Body of pancreas (tissue), 4 donors: ENCODE data around the gene HMGN2. TPM values are rescaled to one million over a fixed set of nuclear protein-coding genes. Genes with fewer than 3 reads are reported as not detected.

Experiments
- ATAC-seq: fragments of 150-250 bp; one replicate; pipeline ENCODE4 v1.9.1; 2016
- DNase-seq, 4 donors: peaks; one replicate each; pipeline ENCODE4 v3.0.0-alpha.2; 2019
- H3K27ac ChIP-seq, 4 donors: fragments of 200-600 bp; sonication (generic); 1 replicate in 3 of 4; 2 replicates in 1 of 4; pipeline versions ENCODE4 v1.5.1 to v1.6.1; 2016 to 2019; ENCODE audit warnings: mild to moderate bottlenecking in 1 of 4, mixed read lengths in 1 of 4, moderate library complexity in 1 of 4
- H3K27me3 ChIP-seq, 2 donors: fragments of 200-600 bp; sonication (generic); one replicate each; pipeline ENCODE4 v1.6.0; 2016; ENCODE audit warnings: mild to moderate bottlenecking in 1 of 2
- H3K36me3 ChIP-seq, 2 donors: fragments of 200-600 bp; sonication (generic); replicated peaks in 1 of 2; 2 replicates each; pipeline ENCODE4 v1.5.1; 2016; ENCODE audit warnings: low read depth in 2 of 2; ENCODE audit not compliant: insufficient read depth in 1 of 2
- H3K4me1 ChIP-seq: fragments of 200-600 bp; sonication (generic); one replicate; pipeline ENCODE4 v1.6.0; 2016
- H3K4me3 ChIP-seq, 2 donors: fragments of 200-600 bp; sonication (generic); 1 replicate in 1 of 2; 2 replicates in 1 of 2; pipeline ENCODE4 v1.5.1; 2016 to 2019
- H3K9me3 ChIP-seq, 3 donors: fragments of 200-600 bp; sonication (generic); 1 replicate in 2 of 3; 2 replicates in 1 of 3; pipeline ENCODE4 v1.5.1; 2016
- POLR2A ChIP-seq, 3 donors: fragments of 450-650 bp; IDR thresholded peaks; one replicate each; pipeline ENCODE4 v1.6.1; 2016; ENCODE audit warnings: antibody characterized with exemption in 3 of 3, mild to moderate bottlenecking in 2 of 3
- WGBS, 2 donors: methylation state at CpG; one replicate each; pipeline ENCODE4 v1.1.5; 2017; 5-methylcytosine and 5-hydroxymethylcytosine counted together
- intact Hi-C: fragments of 100-400 bp; cut with DNase I; formaldehyde crosslinking; loops from one replicate; pipeline ENCODE4 v1.15.1; 2023
- total RNA-seq, 2 donors: library from RNA; depleted of rRNA; stranded (reverse); fragments of >200 nt; gene quantifications; one replicate each; pipeline ENCODE4 v1.1.0, GENCODE V29; 2016
- TF ChIP-seq, protein P1 (sequence below), 7 experiments: fragments of 450-650 bp in 4 of 7; fragments of 200-600 bp in 3 of 7; sonication (generic) in 3 of 7; IDR thresholded peaks; one replicate each; pipeline ENCODE4 v1.5.1; 2016 to 2019; ENCODE audit warnings: antibody characterized with exemption in 7 of 7

Gene HMGN2
- total RNA-seq, 2 donors from 2014 or later, result 75.8 to 120 TPM

- H3K27me3 ChIP-seq, result no peaks in the 10 kb centered on the region
- peaks cover 0 to 11% of the 10 kb centered on the region in 2 donors for H3K36me3 ChIP-seq
- intact Hi-C loops, result no loop called here
- DNase-seq (no peak), ATAC-seq (no peak)
- TF ChIP-seq POLR2A (IDR thresholded peaks at IDR 0.05), result no peak
- TF ChIP-seq, protein P1, sequence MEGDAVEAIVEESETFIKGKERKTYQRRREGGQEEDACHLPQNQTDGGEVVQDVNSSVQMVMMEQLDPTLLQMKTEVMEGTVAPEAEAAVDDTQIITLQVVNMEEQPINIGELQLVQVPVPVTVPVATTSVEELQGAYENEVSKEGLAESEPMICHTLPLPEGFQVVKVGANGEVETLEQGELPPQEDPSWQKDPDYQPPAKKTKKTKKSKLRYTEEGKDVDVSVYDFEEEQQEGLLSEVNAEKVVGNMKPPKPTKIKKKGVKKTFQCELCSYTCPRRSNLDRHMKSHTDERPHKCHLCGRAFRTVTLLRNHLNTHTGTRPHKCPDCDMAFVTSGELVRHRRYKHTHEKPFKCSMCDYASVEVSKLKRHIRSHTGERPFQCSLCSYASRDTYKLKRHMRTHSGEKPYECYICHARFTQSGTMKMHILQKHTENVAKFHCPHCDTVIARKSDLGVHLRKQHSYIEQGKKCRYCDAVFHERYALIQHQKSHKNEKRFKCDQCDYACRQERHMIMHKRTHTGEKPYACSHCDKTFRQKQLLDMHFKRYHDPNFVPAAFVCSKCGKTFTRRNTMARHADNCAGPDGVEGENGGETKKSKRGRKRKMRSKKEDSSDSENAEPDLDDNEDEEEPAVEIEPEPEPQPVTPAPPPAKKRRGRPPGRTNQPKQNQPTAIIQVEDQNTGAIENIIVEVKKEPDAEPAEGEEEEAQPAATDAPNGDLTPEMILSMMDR (IDR thresholded peaks at IDR 0.05), result no peak
- H3K4me1 ChIP-seq, result peaks cover 31% of the 10 kb centered on the region
- no peak overlapping the region for H3K4me3 ChIP-seq
- H3K27ac ChIP-seq, result no peak overlapping the region
- no peaks in the 10 kb centered on the region for H3K9me3 ChIP-seq
Measured at GRCh38 chr1:26434161-26434752, 38.0 kb upstream of the HMGN2 start.

DNA sequence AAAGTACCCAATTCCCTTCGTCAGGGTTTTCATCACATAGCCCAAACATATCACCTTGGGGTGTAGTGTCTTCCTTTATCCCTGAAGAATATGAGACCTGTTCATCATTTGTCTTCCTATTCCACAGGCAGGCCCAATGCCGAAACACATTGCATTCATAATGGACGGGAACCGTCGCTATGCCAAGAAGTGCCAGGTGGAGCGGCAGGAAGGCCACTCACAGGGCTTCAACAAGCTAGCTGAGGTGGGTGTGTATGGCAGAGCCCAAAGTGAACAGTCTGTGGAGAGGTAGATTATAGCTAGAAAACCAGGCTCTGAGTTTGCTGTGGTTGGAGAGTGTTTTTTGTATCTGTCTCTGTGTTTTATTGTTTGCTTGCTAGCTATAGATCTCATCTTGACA lies 34.2 kb upstream of the HMGN2 start:
- H3K4me1 ChIP-seq, result peaks cover 20% of the 10 kb centered on the region
- no peak overlapping the region for H3K27ac ChIP-seq
- no peaks in the 10 kb centered on the region for H3K9me3 ChIP-seq
- 93 to 98% methylated on average over 6 of the region's 6 CpGs for WGBS, 2 donors
- DNase-seq (no peak), ATAC-seq (no peak)
- peaks cover 0 to 20% of the 10 kb centered on the region in 2 donors for H3K36me3 ChIP-seq
- intact Hi-C loops, result no loop called here
- TF ChIP-seq, protein P1 (IDR thresholded peaks at IDR 0.05), result no peak
- no peak for TF ChIP-seq POLR2A (IDR thresholded peaks at IDR 0.05)
- no peaks in the 10 kb centered on the region for H3K27me3 ChIP-seq
- H3K4me3 ChIP-seq, result no peak overlapping the region

DNA sequence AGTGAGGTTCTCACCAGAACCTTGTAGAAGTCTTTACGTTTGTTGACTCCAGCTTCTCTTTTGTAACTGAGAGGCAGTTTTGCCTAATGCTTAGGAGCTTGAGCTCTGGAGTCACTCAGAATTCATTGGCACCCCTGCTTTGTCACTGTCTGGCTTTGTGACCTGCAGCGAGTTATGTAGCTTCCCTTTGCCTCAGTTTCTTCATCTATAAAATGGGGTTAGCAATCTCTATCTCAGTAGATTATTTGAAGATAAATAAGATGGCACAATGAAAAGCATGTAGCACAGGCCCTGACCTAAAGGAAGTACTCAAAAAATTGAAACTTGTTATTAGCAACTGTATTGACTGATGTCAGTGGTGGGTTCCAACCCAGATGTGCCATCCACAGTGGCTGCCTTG lies 32.0 kb upstream of the HMGN2 start:
- H3K4me1 ChIP-seq, result no peaks in the 10 kb centered on the region
- WGBS, 2 donors, result 90 to 98% methylated on average over 2 of the region's 2 CpGs
- ATAC-seq (no peak), DNase-seq (no peak)
- H3K27ac ChIP-seq, result no peak overlapping the region
- no peak for TF ChIP-seq POLR2A (IDR thresholded peaks at IDR 0.05)
- TF ChIP-seq, protein P1 (IDR thresholded peaks at IDR 0.05), result no peak
- H3K4me3 ChIP-seq, result no peak overlapping the region
- intact Hi-C loops, result no loop called here
- peaks cover 0 to 28% of the 10 kb centered on the region in 2 donors for H3K36me3 ChIP-seq
- H3K9me3 ChIP-seq, result no peaks in the 10 kb centered on the region
- no peaks in the 10 kb centered on the region for H3K27me3 ChIP-seq

DNA sequence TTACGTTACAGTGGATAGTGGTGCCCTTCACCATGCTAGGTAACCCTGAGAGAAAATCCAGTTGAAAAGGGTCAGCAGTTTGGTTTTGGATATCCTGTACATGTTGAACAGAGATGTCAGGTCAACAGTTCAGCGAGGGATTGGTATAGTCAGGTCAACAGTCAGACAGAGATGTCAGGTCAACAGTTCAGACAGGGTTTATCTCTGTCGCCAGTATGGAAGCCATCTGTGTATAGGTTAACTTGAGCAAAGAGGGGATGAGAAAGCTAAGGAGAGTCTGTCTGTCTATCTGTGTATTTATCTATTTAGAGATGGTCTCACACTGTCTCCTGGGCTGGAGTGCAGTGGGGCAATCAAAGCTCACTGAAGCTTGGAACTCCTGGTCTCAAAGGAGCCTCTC lies 22.4 kb upstream of the HMGN2 start:
- H3K36me3 ChIP-seq, result peaks cover 0 to 23% of the 10 kb centered on the region in 2 donors
- no peak for TF ChIP-seq POLR2A (IDR thresholded peaks at IDR 0.05)
- TF ChIP-seq, protein P1 (IDR thresholded peaks at IDR 0.05), result no peak
- no peaks in the 10 kb centered on the region for H3K4me1 ChIP-seq
- intact Hi-C loops, result no loop called here
- no peak for ATAC-seq
- H3K27me3 ChIP-seq, result no peaks in the 10 kb centered on the region
- H3K4me3 ChIP-seq, result no peak overlapping the region
- no peak for DNase-seq
- no peak overlapping the region for H3K27ac ChIP-seq
- 90 to 91% methylated on average over 3 of the region's 3 CpGs for WGBS, 2 donors
- no peaks in the 10 kb centered on the region for H3K9me3 ChIP-seq

- WGBS, 2 donors, result 81 to 83% methylated on average over 3 of the region's 3 CpGs
- TF ChIP-seq, protein P1 (IDR thresholded peaks at IDR 0.05), result no peak
- TF ChIP-seq POLR2A (IDR thresholded peaks at IDR 0.05), result no peak
- Histone ChIP-seq H3K9me3 (no peaks in the 10 kb centered on the region), H3K27ac (no peak overlapping the region), H3K27me3 (no peaks in the 10 kb centered on the region), H3K4me1 (no peaks in the 10 kb centered on the region), H3K4me3 (no peak overlapping the region), H3K36me3 (peaks cover 0 to 24% of the 10 kb centered on the region in 2 donors)
- DNase-seq (no peak), ATAC-seq (no peak)
- intact Hi-C loops, result no loop called here
Measured at GRCh38 chr1:26450908-26451307, 21.3 kb upstream of the HMGN2 start.
